KBM-7 (cell line): ENCODE results near the gene PIK3R4.

ENCODE experiments used
- DNase-seq: peaks from one replicate; pipeline ENCODE4 v3.0.0-alpha.2; 2015
- in situ Hi-C: fragments of 300-500 bp; cut with MboI; formaldehyde crosslinking; loops from 2 replicates; pipeline ENCODE4 v1.14.3; 2020; ENCODE audit warnings: low sequenced_read_pairs, low pct_unique_long_range_greater_than_20kb, mixed read lengths

The PIK3R4 gene

GRCh38 chr3:130748467-130748861 lies 1.8 kb upstream of the PIK3R4 start:
- no peak for DNase-seq
- in situ Hi-C loops = no loop called here

GRCh38 chr3:130743354-130743753 lies 3.3 kb downstream of the PIK3R4 start:
- no peak for DNase-seq
- in situ Hi-C loops = no loop called here

GRCh38 chr3:130741946-130742610 lies 4.6 kb downstream of the PIK3R4 start:
- in situ Hi-C loops = no loop called here
- no peak for DNase-seq

- no peak for DNase-seq
- in situ Hi-C loops = no loop called here
Observed at GRCh38 chr3:130739848-130740247, 6.8 kb downstream of the PIK3R4 start.

- no peak for DNase-seq
- in situ Hi-C loops = no loop called here
Observed at GRCh38 chr3:130738241-130738640, 8.4 kb downstream of the PIK3R4 start.

GRCh38 chr3:130737622-130738021 lies 9.0 kb downstream of the PIK3R4 start:
- DNase-seq = no peak
- in situ Hi-C loops = no loop called here

GRCh38 chr3:130733236-130733875 lies 13.3 kb downstream of the PIK3R4 start:
- no peak for DNase-seq
- in situ Hi-C loops = no loop called here

- in situ Hi-C loops = no loop called here
Observed at GRCh38 chr3:130732501-130732900, 14.1 kb downstream of the PIK3R4 start.

GRCh38 chr3:130731817-130732216 lies 14.8 kb downstream of the PIK3R4 start:
- no peak for DNase-seq
- in situ Hi-C loops = no loop called here

More at GRCh38 chr3:130732501-130732900, 14.1 kb downstream of the PIK3R4 start:
- no peak for DNase-seq

- DNase-seq = no peak
- in situ Hi-C loops = no loop called here
Observed at GRCh38 chr3:130729154-130729553, 17.5 kb downstream of the PIK3R4 start.

GRCh38 chr3:130728037-130728436 lies 18.6 kb downstream of the PIK3R4 start:
- no peak for DNase-seq
- in situ Hi-C loops = no loop called here

GRCh38 chr3:130725746-130726145 lies 20.9 kb downstream of the PIK3R4 start:
- DNase-seq = no peak
- in situ Hi-C loops = no loop called here

- in situ Hi-C loops = no loop called here
- DNase-seq = no peak
Observed at GRCh38 chr3:130715616-130716015, 31.0 kb downstream of the PIK3R4 start.

GRCh38 chr3:130712718-130713423 lies 33.8 kb downstream of the PIK3R4 start:
- peak; percentile 41 for DNase-seq
- in situ Hi-C loops = no loop called here

- in situ Hi-C loops = no loop called here
- no peak for DNase-seq
Observed at GRCh38 chr3:130711565-130712324, 34.9 kb downstream of the PIK3R4 start.

- DNase-seq = no peak
- in situ Hi-C loops = no loop called here
Observed at GRCh38 chr3:130709671-130710070, 37.0 kb downstream of the PIK3R4 start.

- in situ Hi-C loops = no loop called here
- DNase-seq = peak; percentile 15
Observed at GRCh38 chr3:130707902-130708601, 38.6 kb downstream of the PIK3R4 start.

- no peak for DNase-seq
Observed at GRCh38 chr3:130705501-130705900, 41.1 kb downstream of the PIK3R4 start.

GRCh38 chr3:130702985-130703384 lies 43.6 kb downstream of the PIK3R4 start:
- in situ Hi-C loops = no loop called here
- DNase-seq = no peak

More at GRCh38 chr3:130705501-130705900, 41.1 kb downstream of the PIK3R4 start:
- in situ Hi-C loops = no loop called here
